K562 treated with DMSO at 1 percent for 12 hours (cell line): ENCODE data around the gene GNRHR. TPM values are rescaled to one million over a fixed set of nuclear protein-coding genes. Genes with fewer than 3 reads are reported as not detected.

ENCODE experiments used
- total RNA-seq: library from RNA; unstranded; fragments of 300-600 nt; gene quantifications from 2 replicates; pipeline ENCODE4 v1.2.3, GENCODE V29; 2022; ENCODE audit not compliant: insufficient read depth

The GNRHR gene, protein sequence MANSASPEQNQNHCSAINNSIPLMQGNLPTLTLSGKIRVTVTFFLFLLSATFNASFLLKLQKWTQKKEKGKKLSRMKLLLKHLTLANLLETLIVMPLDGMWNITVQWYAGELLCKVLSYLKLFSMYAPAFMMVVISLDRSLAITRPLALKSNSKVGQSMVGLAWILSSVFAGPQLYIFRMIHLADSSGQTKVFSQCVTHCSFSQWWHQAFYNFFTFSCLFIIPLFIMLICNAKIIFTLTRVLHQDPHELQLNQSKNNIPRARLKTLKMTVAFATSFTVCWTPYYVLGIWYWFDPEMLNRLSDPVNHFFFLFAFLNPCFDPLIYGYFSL
- not detected in 2 replicates for total RNA-seq

DNA sequence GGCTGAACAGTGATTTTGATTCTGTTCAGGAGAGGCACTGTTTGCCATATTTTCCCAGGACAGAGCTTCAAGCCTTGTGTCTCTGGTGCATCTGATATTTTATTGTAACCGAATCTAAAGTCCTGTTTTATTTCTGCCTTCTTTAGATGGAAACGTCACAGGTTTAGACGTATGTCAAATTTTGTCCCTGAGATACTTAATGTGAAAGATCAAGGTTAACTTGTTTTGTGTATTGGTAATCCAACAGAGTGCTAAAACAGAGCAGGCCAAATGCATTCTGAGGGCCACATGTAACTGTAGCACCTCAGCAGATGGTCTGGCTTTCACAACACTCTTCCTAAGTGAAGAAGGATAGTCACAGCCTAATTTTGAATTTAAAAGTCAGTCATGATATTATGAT, at the start of gene GNRHR:
Gene GNRHR, minus strand, starts transcription at position 101 of the 400 bp plus-strand sequence. Its CDS starts 53 bp downstream, at position 48.

DNA sequence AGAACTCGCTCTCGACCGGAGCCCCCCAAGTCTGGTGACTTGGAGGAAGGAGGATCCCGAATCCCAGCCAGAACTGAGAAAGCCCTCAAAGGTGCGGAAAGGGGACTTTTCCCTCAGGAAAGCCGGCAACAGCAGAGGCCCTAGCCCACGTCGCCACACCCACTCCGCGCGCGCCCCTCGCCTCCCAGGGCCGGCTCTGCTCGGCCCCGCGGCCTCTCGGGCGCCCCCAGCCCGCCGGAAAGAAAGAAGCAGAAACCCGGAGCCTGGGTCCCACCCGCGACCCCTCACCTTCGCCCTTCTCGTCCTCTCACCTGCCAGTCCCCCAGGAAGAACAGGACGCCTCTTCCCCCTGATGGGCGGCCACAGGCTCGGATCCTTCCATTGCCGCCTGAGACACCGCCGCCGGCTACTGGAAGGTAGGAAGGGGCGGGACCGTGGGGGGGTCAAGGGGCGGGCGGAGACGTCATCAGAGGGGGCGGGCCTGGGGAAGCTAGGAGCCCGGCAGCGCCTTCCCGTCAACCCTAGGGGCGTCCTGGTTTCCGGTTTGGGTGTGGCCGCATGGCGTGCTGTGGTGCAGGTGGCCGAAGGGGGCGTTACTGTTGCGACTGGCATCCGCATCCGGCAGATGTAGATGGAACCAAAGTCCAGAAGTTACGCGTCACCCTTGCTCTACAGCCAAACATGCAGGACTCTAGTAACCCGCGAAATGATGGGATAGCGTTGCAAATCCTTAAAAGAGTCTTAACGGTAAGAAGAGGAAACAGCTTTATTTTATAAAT, 53.3 kb downstream of the GNRHR start, which contains the start of gene UBA6:
Gene UBA6, minus strand, starts transcription at position 418 of the 779 bp plus-strand sequence. Its CDS starts 36 bp downstream, at position 382.

Other genes starting within 250 kb of the GNRHR start
- 4.5 and 12.5 TPM in 2 replicates for gene CENPC, start 208.9 kb downstream of the GNRHR start, total RNA-seq
- gene STAP1, start 195.7 kb downstream of the GNRHR start, total RNA-seq: 1.2 and 1.9 TPM in 2 replicates
- gene UBA6, start 53.2 kb downstream of the GNRHR start, total RNA-seq: 3.6 and 22.4 TPM in 2 replicates
- gene TMPRSS11D, start 129.6 kb upstream of the GNRHR start, total RNA-seq: not detected in 2 replicates
- gene TMPRSS11A, start 209.1 kb upstream of the GNRHR start, total RNA-seq: not detected in 2 replicates